ENCODE results near the gene CUX1. TPM values are rescaled to one million over a fixed set of nuclear protein-coding genes. Genes with fewer than 3 reads are reported as not detected.
"Not testable (repeated sequence)": the region's sequence is repeated elsewhere in the genome, so short reads cannot be mapped to it uniquely, and the experiment has no call there.

CUX1 gene
- total RNA-seq, 1 donor: 99.1 TPM

DNA sequence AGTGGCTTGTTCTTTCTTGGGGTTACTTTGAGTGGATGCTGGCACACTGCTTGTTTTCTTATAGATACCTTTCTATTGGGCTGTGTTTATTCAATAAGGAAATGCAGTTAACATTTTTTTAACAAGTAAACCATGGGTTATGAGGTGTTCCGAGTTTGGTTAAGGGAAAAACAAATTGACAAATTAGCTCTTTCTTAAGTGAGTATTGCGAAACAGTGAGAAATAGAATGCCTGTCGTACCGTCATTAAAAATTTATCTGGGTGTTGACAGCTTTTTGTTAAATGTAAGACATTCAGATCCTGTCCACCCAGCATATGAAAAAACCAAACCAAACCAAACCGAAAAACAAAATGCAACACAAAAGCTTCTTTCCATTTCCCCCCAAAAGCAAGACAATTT is 6.2 kb downstream of the CUX1 start:
- DNase-seq (ENCODE audit: low read depth in 2 of 3, low spot score in 2 of 3): no peak

DNA sequence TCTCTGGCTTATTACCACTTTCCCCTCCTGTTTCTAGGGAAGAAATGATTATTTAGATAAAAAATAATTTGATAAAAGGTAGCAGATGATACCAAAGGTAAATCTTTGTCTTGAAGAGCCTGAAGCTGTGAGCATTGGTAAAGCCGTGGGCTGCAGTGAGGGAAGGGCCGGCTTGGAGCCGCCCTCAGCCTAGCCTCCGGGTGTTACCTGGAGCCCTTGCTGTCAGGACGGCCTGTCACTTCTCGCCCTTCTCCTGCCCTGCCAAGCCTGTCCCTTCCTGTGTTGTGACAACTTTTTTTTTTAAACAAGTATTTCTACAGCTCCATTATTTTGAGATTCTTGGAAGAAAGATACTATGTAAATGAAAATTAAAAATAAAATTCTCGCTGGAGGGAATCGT is 7.0 kb downstream of the CUX1 start:
- DNase-seq (ENCODE audit: low read depth in 2 of 3, low spot score in 2 of 3): no peak

DNA sequence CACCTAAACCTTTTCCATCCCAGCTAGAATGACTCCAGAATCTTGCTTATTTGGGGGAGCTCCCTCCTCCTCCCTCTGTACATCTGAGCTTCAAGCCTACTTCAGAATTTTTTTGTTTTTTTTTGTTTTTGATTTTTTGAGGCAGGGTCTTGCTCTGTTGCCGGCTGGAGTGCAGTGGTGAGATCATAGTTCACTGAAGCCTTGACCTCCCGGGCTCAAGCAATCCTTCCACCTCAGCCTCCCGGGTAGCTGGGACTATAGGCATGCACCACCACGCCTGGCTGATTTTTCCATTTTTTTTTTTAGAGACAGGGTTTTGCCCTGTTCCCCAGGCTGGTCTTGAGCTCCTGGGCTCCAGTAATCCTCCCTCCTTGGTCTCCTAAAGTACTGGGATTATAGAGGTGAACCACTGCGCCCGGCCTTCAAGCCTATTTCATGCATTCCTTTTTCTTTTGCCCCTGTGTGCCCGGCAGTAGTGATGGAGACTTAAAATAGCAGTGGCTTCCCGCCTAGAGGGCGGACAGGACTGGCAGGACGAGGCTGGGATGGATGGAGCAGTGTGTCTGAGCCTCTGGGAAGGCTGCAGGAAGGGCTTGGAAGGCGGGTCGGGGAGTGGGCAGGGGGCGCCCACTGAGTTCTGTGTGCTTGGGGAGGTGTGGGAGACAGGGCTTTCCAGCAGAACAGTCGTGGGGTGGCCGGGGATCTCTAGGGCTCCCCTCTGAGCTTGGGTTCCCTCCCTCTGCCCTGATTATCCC is 8.8 kb downstream of the CUX1 start:
- no peak for DNase-seq (ENCODE audit: low read depth in 2 of 3, low spot score in 2 of 3)

DNA sequence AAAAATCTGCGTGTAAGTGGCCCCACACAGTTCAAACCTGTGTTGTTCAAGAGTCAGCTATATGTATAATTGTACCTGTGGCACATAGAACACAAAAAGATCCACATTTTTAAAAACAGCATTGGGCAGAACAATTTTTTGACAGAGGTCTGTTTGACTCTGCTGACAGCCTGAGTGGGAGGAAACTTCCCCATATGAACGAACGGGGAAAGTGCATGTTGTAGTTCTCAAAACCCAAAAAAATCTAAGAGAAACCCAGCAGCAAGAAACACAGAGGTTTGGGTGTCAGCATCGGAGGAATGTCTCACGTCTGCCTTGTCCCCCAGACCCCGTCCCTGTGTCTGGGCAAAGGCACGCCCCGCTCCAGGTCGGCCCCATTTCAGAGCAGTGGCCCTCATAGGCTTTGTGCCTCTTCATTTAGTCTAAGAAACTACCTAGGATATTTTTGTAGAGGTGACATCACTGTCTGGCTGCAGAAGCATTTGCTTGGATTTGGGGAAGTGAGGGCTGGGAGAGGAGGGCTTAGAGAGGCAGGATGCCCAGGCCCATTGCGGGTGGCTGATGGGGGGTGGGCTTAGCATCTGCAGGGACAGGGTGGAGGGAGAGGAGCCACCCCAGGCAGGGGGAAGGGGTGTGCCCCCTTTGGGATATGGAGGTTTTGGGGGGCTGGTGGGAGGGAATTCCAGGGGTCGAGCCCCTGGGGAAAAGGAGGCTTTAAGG is 11.0 kb downstream of the CUX1 start:
- DNase-seq (ENCODE audit: low read depth in 2 of 3, low spot score in 2 of 3): no peak

DNA sequence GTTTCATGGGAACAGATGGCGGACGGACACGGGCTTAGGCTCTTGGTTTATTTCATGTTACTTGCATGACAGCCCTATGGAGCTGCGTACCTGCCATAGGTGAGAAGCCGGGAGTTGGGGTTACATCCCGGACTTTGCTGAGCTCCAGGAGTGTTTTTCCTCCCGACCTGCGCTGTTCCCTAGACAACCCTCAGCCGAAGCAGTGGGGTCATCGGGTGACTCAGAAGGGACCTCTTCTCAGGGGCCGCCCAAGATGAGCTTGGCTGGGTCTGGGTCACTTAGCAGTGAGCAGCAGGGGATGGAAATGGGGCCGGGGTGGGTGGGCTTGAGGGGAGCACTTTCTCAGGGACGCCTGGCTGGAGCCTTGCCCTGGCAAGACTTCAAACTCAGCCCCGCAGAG is 11.9 kb downstream of the CUX1 start:
- DNase-seq (ENCODE audit: low read depth in 2 of 3, low spot score in 2 of 3): no peak

DNA sequence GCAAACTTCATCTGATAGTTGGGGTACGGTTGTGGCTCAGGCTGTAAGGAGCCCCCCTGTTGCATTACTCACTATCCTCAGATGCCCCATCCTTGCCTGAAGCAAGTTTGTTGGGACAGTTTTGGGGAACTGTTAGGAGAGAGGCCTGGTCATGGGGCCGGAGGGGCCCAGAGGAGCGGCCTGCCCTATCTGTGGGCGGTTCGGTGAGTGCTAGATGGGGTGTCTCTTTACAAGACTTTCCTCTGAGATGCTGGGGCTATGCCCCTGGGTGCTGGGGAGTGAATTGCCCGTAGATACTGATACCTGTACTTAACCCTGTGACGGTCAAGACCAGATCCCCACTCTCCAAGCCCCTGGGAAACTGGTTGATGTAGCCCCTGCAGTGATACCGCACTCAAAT is 12.4 kb downstream of the CUX1 start:
- DNase-seq (ENCODE audit: low read depth in 2 of 3, low spot score in 2 of 3): no peak

DNA sequence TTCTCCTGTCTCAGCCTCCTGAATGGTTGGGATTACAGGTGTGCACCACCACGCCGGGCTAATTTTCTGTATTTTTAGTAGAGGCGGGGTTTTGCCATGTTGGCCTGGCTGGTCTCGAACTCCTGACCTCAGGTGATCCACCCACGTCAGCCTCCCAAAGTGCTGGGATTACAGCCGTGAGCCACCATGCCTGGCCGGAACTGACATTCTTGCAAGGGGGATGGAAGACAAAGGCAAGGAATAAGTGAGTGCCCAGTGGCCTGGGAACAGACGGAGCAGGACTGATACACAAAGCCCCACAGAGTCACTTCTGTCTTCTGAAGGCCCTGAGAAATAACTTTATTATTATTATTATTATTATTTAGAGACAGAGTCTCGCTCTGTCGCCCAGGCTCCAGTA is 14.0 kb downstream of the CUX1 start:
- DNase-seq (ENCODE audit: low read depth in 2 of 3, low spot score in 2 of 3): not testable (repeated sequence)

DNA sequence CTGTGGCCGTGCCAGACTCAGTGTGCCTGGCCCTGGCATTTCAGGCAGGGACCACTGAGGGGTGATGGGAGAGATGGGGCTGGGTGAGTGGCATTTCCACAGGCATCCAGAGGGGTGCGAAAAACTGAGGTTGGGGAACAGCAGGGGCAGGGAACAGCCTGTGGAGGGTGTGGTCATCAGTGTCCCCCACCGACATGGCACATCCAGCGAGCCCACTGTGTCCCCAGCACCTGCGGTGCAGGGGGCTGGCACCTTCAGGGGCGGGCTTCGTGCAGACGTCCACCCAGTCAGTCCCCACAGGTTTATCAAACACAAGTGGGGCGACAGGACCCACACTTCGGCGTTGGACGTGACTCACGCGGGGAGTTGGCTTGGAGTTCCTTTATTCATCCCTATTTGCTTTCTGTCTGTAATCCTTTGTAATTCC is 14.8 kb downstream of the CUX1 start:
- no peak for DNase-seq (ENCODE audit: low read depth in 2 of 3, low spot score in 2 of 3)

DNA sequence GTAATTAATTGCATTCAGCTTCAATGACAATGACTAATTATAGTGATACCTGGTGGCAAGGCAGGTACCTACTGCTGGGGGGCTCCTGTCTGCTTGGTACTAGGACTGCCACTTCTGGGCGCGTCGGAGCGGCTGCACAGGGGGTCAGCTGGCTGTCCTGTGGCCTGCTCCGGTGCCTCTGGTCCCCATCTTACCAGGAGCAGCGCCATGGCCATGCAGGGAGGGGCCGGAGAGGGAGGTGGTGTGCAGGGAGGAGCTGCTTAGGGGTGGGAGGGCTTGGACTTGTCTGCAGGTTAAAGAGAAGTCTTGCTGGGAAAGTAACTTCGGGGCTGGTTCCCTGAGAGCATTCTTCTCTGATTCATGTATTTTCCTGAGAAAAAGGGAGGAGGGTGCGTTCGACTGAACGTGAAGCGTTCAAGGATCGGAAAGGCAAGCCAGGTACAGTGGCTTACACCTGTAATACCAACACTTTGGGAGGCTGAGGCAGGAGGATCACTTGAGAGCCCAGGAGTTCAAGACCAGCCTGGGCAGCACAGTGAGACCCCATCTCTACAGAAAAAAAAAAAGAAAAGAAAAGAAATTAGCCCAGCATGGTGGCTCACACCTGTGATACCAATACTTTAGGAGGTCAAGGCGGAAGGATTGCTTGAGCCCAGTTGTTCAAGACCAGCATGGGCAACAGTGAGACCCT is 15.4 kb downstream of the CUX1 start:
- no peak for DNase-seq (ENCODE audit: low read depth in 2 of 3, low spot score in 2 of 3)

DNA sequence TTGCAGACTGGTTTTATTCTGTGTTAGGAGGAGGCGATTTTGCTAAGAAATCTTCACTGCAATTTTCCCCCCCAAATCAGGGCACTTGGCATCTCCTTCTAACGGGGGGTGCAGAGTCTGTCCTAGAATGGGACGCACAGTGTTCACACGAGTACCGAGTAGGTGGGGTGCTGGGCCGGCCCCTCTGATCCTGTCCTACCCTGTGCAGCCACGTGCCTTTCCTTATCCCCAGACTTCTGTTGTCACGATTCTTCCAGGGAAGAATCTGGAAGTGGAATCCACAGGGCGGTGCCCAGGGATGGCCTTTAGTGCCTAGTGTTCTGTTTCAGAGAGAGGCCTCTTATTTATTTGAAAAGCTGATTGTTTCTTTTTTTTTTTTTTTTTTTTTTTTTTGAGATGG is 16.4 kb downstream of the CUX1 start:
- no peak for DNase-seq (ENCODE audit: low read depth in 2 of 3, low spot score in 2 of 3)

DNA sequence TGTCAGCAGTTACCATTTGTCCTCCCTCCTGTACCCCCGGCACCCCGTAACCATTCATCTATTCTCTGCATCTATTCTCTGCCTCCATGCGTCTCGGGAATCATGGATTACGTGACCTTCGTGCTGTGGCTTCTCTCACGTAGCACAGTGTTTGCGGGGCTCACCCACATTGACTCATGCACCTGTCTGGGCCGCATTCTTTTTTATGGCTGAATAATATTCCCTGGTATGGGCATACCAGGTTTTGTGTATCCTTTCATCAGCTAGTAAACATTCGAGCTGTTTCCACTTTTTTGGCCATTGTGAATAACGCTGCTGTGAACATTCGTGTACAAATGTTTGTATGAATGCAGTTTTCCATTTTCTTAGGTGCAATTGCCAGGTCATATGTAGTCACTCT is 17.7 kb downstream of the CUX1 start:
- DNase-seq (ENCODE audit: low read depth in 2 of 3, low spot score in 2 of 3): no peak

DNA sequence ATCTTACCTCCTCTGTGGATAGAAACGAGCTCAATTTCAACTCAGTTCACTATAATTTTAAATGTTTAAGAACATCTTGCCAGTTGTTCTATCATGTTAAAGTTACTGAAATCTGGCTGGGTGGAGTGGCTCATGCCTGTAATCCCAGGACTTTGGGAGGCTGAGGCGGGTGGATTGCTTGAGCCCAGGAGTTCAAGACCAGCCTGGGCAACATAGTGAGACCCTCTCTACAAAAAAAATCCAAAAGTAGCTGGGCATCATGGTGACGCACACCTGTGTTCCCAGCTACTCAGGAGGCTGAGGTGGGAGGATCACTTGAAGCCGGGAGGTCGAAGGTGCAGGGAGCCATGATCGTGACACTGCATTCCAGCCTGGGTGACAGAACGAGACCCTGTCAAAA is 20.0 kb downstream of the CUX1 start:
- DNase-seq (ENCODE audit: low read depth in 2 of 3, low spot score in 2 of 3): not testable (repeated sequence)

DNA sequence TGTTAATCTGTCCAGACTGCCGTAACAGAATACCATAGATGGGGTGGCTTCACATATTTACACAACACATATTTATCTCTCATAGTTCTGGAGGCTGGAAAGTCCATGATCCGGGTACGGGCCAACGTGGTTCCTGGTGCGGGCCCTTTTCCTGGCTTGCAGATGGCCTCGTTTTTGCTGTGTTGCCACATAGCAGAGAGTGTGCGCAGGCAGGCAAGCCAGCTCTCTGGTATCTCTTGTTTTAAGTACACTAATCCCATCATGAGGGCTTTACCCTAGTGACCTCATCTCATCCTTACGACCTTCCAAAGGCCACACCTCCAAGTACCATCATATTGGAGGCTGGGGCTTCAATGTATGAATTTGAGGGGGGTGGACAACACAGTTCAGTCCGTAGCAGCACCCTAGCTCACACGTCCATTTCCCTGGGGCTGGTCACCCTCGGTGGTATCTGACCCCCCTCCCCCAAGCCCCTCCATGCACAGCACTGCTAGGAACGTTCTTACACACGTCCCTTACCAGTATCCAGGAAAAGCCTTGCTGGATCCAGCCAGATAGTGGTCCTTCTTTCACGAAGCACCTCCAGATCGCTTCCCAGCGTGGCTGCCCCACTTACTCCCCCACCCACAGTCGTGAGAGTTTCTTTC is 21.5 kb downstream of the CUX1 start:
- DNase-seq (ENCODE audit: low read depth in 2 of 3, low spot score in 2 of 3): no peak

DNA sequence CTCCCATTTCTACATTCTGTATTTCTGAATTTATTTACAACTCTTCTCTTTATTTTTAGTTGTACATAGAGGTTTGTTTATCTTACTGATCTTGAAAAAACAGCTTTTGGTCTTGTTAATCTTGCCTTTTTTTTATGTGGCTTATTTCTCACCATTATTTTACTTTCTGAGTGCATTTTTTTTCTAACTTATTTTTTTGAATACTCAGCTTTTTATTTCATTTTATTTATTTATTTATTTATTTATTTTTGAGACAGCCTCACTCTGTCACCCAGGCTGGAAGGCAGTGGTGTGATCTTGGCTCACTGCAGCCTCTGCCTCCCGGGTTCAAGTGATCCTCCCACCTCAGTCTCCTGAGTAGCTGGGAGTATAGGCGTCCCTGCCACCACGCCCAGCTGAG is 23.9 kb downstream of the CUX1 start:
- DNase-seq (ENCODE audit: low read depth in 2 of 3, low spot score in 2 of 3): no peak

DNA sequence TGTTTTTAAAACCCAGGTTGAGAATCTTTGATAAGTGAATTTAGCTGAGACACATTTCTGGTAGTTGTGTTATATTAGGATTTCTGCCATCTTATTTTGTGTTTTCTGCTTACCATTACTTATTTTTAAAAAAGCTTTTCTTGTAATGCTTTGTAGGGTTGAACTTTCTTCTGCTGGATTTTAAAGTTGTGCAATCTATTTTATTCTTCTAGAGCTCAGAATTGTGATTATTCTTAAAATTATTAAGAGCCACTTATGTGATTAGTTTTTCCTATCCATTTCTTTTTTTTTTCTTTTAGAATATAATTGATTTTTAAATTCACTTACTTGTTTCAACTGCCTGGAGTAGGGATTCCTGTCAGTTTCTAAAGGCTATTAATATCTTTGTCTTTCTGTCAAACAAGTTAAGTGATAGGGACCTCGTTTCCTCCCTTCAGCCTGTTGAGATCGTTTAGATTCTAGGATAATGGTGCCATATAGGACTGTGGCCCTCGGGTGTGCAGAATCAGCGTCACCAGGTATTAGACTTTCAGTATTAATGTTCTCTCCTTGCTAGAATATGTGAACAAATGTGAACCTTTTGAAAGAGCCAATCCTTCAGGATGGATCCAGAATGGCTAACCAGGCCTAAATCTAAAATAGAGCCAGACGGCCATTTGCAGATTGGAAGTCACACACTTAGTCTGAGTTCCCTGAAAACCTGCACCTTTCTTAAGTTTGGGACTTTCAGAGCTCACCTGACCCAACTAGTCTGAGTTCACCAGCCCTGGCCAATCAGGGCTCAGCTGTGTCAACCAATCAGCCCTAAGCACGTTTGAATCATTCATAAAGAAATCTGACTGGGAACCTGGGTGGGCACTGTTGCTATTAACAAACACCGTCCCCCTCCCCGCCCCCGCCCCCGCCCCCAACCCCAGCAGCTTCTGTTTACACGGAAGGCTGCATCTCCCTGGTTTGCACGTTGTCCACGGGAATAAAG is 26.2 kb downstream of the CUX1 start:
- no peak for DNase-seq (ENCODE audit: low read depth in 2 of 3, low spot score in 2 of 3)

DNA sequence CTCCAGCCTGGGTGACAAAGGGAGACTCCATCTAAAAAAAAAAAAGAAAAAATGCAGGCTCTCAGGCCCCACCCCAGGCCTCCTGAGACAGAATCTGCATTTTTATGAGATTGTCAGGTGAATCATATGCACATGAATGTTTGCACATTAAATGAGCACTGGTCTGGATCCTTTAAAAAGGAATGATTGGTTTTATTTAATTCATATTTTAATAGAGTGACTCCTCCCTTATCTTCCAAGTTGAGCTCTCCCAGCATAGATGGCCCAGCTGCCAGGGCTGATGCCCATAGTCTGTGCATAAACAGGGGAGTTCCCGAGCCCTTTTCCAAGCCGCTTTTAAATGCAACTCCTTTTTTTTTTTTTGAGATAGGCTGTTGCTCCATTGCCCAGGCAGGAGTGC is 28.5 kb downstream of the CUX1 start:
- no peak for DNase-seq (ENCODE audit: low read depth in 2 of 3, low spot score in 2 of 3)

DNA sequence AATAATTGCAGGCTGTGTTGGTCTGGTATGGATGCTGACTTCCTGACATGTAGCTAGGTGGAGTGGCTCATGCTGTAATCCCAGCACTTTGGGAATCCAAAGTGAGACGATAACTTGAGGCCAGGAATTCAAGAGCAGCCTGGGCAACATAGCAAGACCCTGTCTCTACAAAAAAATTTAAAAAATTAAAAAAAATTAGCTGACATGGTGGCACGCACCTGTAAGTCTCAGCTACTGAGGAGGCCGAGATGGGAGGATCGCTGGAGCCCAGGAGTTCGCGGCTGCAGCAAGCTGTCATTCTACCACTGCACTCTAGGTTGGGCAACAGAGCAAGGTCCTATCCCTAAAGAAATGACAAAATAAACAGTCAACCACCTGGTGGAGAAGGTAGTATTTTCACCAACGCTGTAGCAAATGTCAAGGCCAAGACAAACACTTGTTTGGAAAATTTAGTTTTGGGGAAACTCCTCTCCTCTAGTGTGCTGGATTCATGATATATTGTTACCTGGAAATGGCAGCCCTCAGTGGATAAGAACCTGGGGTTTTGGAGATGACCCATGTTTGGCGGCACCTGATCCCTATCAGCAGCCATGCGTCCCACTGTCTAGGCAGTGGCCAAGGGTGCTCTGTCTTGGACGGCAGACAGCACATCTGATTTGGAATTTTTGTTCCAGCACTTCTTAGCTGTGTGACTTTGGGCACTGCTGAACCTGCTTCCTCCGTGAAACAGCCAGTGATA is 29.5 kb downstream of the CUX1 start:
- DNase-seq (ENCODE audit: low read depth in 2 of 3, low spot score in 2 of 3): no peak

DNA sequence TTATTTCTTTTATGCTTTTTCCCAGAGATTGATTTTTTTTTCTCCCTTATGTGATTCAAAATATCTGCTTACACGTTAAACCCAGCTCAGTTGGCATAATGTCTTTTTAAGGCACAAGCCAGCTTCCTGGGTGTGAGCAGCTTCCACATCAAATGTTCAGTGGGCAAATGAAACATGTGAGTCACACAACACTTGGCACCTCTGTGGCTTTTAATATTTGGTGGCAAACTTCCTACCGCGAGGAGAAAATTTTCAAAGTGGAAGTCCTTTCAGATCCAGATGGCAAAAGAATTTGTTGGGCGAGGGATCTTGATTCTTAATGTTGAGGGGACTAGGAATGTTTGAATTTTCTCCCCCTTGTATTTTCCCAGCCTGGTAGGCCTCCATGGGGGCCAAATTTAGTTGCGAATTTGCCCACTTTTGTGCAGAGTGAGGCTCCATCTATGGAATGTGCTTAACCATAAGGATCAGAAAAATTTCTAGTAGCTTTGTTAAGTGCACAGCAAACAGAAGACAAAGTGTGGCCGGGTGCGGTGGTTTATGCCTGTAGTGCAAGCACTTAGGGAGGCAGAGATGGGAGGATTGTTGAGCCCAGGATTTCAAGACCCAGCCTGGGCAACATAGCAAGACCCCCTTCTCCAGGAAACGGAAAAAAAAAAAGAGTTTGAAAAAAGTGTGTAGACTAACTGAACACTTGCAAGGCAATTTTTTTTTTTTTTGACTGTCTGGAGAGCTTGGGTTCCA is 31.0 kb downstream of the CUX1 start:
- DNase-seq (ENCODE audit: low read depth in 2 of 3, low spot score in 2 of 3): no peak

DNA sequence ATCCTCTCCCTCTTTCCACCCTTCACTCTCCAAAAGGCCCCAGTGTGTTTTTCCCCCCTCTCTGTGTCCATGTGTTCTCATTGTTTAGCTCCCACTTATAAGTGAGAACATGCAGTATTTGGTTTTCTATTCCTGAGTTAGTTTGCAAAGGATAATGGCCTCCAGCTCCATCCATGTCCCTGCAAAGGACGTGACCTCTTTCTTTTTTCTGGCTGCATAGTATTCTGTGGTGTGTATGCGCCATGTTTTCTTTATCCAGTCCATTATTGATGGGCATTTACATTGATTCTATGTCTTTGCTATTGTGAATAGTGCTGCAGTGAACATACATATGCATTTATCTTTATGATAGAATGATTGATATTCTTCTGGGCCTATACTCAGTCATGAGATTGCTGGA is 31.9 kb downstream of the CUX1 start:
- not testable (repeated sequence) for DNase-seq (ENCODE audit: low read depth in 2 of 3, low spot score in 2 of 3)
